Keratinocyte (primary cell): Measurements from ENCODE around the gene NUDT6.

ENCODE experiments used
- CTCF ChIP-seq, 3 experiments: IDR thresholded peaks in 1 of 3; conservative IDR thresholded peaks in 1 of 3; optimal IDR thresholded peaks in 1 of 3; 2 replicates in 2 of 3; 3 replicates in 1 of 3; pipeline versions ENCODE3 to v1.5.1; 2011; ENCODE audit warnings: low read length in 3 of 3, mild to moderate bottlenecking in 3 of 3, moderate library complexity in 2 of 3, control low read depth in 1 of 3, inconsistent platforms in 1 of 3; ENCODE audit not compliant: insufficient read depth in 2 of 3; ENCODE audit errors: extremely low read depth in 1 of 3
- EZH2 ChIP-seq: IDR thresholded peaks from one replicate; pipeline ENCODE4 v1.6.1; 2012; ENCODE audit warnings: inconsistent platforms, mild to moderate bottlenecking, low read length, moderate library complexity

- TF ChIP-seq EZH2: no peak
- no peak for TF ChIP-seq CTCF (optimal IDR thresholded peaks at IDR 0.05 in 1 of 3, IDR thresholded peaks at IDR 0.05 in 1 of 3, conservative IDR thresholded peaks at IDR 0.05 in 1 of 3; ENCODE audit: extremely low read depth in 1 of 3, insufficient read depth in 2 of 3, low read length in 3 of 3)
Observed at GRCh38 chr4:122879001-122879400, 43.4 kb downstream of the NUDT6 start.
